ENCODE data around the gene THUMPD3. TPM values are rescaled to one million over a fixed set of nuclear protein-coding genes. Genes with fewer than 3 reads are reported as not detected.
A peak's percentile ranks its signal among the peaks of the same experiment; 100 is the strongest.

THUMPD3 gene
- total and polyA plus RNA-seq, 2 of the 13 experiments (the other 11 are each of a cell fraction or from before 2014, with no cell fraction given): 31.2 to 44.1 TPM

GRCh38 chr3:9396632-9397331, 33.9 kb downstream of the THUMPD3 start (continued):
- no peak for TF ChIP-seq NFAT5 (CRISPR knock-in tag; IDR thresholded peaks at IDR 0.05)
- TF ChIP-seq TP53 (CRISPR knock-in tag; conservative IDR thresholded peaks at IDR 0.05): no peak
- TF ChIP-seq FOSL1 (CRISPR knock-in tag; IDR thresholded peaks at IDR 0.05; ENCODE audit: borderline replicate concordance): no peak
- no peak for TF ChIP-seq ZFP41 (CRISPR knock-in tag; IDR thresholded peaks at IDR 0.05; ENCODE audit: borderline replicate concordance)
- 0 out of 2 replicates have a peak, but pooled peaks have one; percentile 12 for TF ChIP-seq TSC22D2 (CRISPR knock-in tag; IDR thresholded peaks at IDR 0.05; ENCODE audit: borderline replicate concordance)
- peak; percentile 56 to 78; a peak in 2 of 4 replicates for TF ChIP-seq KLF16 (CRISPR knock-in tag; IDR thresholded peaks at IDR 0.05)
- TF ChIP-seq DRAP1 (CRISPR knock-in tag; IDR thresholded peaks at IDR 0.05): no peak
- peak; percentile 44 for TF ChIP-seq ZHX2 (IDR thresholded peaks at IDR 0.05; ENCODE audit: low read depth)
- no peak for TF ChIP-seq ZHX2 (CRISPR knock-in tag; IDR thresholded peaks at IDR 0.05; ENCODE audit: borderline replicate concordance)
- TF ChIP-seq ZNF589 (CRISPR knock-in tag; conservative IDR thresholded peaks at IDR 0.05): peak; percentile 53; the same call in 1 of the 2 replicates
- TF ChIP-seq ZNF275 (CRISPR knock-in tag; IDR thresholded peaks at IDR 0.05; ENCODE audit: borderline replicate concordance): peak; percentile 19; the same call in 1 of the 2 replicates
- no peak for TF ChIP-seq GLI4 (CRISPR knock-in tag; IDR thresholded peaks at IDR 0.05; ENCODE audit: borderline replicate concordance)
- TF ChIP-seq SIN3B (IDR thresholded peaks at IDR 0.05; ENCODE audit: low read length): peak; percentile 26; the same call in 1 of the 2 replicates
- no peak for TF ChIP-seq HMG20A (CRISPR knock-in tag; IDR thresholded peaks at IDR 0.05; ENCODE audit: borderline replicate concordance)
- no peak for TF ChIP-seq CEBPB (IDR thresholded peaks at IDR 0.05; ENCODE audit: borderline replicate concordance, low read depth, low read length)
- peak; percentile 81; the same call in 1 of the 2 replicates for TF ChIP-seq ZNF543 (CRISPR knock-in tag; IDR thresholded peaks at IDR 0.05)

Measured in HepG2 (cell line).